ENCODE results near the gene RHOC. TPM values are rescaled to one million over a fixed set of nuclear protein-coding genes. Genes with fewer than 3 reads are reported as not detected.
A peak's percentile ranks its signal among the peaks of the same experiment; 100 is the strongest.

RHOC gene
- total and polyA plus RNA-seq, 4 experiments from 2014 or later: 6.1 to 26.4 (median 12.4) TPM

DNA sequence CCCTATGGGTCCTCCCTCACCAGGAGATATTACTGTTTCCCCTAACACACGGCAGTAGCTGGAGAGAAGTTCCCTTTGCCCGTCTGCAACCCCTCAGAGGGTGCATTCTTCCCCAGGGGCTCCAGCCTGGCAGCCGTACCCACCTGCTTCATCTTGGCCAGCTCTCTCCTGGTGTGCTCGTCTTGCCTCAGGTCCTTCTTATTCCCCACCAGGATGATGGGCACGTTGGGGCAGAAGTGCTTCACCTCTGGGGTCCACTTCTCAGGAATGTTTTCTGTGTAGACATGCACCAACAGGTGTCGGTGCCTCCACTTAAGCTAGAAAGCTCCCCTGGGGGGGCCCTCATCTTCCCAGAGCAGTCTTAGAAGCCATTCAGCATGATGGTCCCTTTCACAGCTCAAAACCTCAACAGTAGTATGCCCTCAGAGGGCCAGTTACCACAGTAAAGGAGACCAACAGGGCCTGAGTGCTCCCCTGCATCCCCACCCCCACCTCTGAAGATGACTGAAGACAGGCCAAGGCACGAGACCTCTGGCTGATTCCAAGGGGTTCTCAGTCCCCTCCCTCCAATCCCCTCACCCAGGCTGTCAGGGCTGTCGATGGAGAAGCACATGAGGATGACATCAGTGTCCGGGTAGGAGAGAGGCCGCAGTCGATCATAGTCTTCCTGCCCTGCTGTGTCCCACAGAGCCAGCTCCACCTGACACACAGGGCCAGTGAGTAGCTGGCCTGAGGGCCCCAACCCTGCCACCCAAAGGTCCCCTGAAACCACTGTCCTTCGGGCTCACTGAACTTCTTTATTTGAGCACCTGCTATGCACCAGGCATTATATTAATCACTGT is 4.3 kb downstream of the RHOC start:
- Histone ChIP-seq H3K27ac (ENCODE audit: low read depth, low read length) (no peak overlapping the region), H3K27me3 (ENCODE audit: insufficient read depth, low read length) (no peaks in the 10 kb centered on the region), H3K4me1 (ENCODE audit: insufficient read depth, low read length) (peaks cover 61% of the 10 kb centered on the region), H3K36me3 (ENCODE audit: insufficient read depth, low read length) (peaks cover 11% of the 10 kb centered on the region), H3K4me3 (ENCODE audit: low read length in 2 of 2) (no peak overlapping the region), H3K9me3 (ENCODE audit: control insufficient read depth in 1 of 2, low read length in 2 of 2) (no peaks in the 10 kb centered on the region)
- Mint-ChIP-seq H3K4me3 (no peak overlapping the region), H3K9me3 (no peaks in the 10 kb centered on the region), H3K36me3 (peaks cover 13 to 35% of the 10 kb centered on the region in 2 donors), H3K27ac (peak overlapping the region; percentile 52 to 92 (median 83)), H3K27me3 (no peaks in the 10 kb centered on the region), H3K4me1 (peaks cover 33 to 77% (median 59%) of the 10 kb centered on the region in 4 donors)
- ChIA-PET CTCF (ENCODE audit: partially characterized antibody) (interaction anchor here (1.6 to 4.6 kb wide), 2 partner anchors 14 to 311 kb away, joined by 6 to 54 read pairs; partner anchors contain the start of gene PPM1J), POLR2A (ENCODE audit: partially characterized antibody) (interaction anchor here (1.3 to 6.3 kb wide), 5 partner anchors 12 to 84 kb away, joined by 3 to 44 read pairs (median 23); partner anchors contain the start of genes CAPZA1, MOV10, PPM1J and ST7L)
- intact Hi-C loops (cut with micrococcal nuclease): no loop called here
- DNase-seq: no peak

GRCh38 chr1:112702067-112702395 is 4.9 kb downstream of the RHOC start:
- CTCF ChIA-PET (ENCODE audit: partially characterized antibody): interaction anchor here (1.6 to 4.6 kb wide), 2 partner anchors 15 to 311 kb away, joined by 6 to 54 read pairs; partner anchors contain the start of gene PPM1J
- H3K36me3 ChIP-seq (ENCODE audit: insufficient read depth, low read length): peaks cover 14% of the 10 kb centered on the region
- no peaks in the 10 kb centered on the region for H3K9me3 ChIP-seq (ENCODE audit: control insufficient read depth in 1 of 2, low read length in 2 of 2)
- Mint-ChIP-seq H3K36me3 (peaks cover 13 to 41% of the 10 kb centered on the region in 2 donors), H3K9me3 (no peaks in the 10 kb centered on the region), H3K27ac (peak overlapping the region; percentile 10 to 92 (median 83)), H3K27me3 (no peaks in the 10 kb centered on the region), H3K4me1 (peaks cover 33 to 74% (median 56%) of the 10 kb centered on the region in 4 donors), H3K4me3 (peak overlapping the region in 4 of 8 donors; percentile 7 to 27 (median 22))
- no peaks in the 10 kb centered on the region for H3K27me3 ChIP-seq (ENCODE audit: insufficient read depth, low read length)
- POLR2A ChIA-PET (ENCODE audit: partially characterized antibody): interaction anchor here (1.4 to 6.3 kb wide), 3 partner anchors 13 to 83 kb away, joined by 4 to 44 read pairs (median 31); partner anchors contain the start of genes CAPZA1, MOV10, PPM1J and ST7L
- H3K4me1 ChIP-seq (ENCODE audit: insufficient read depth, low read length): peaks cover 60% of the 10 kb centered on the region
- H3K27ac ChIP-seq (ENCODE audit: low read depth, low read length): no peak overlapping the region
- intact Hi-C loops (cut with micrococcal nuclease): no loop called here
- no peak for DNase-seq
- H3K4me3 ChIP-seq (ENCODE audit: low read length in 2 of 2): no peak overlapping the region

DNA sequence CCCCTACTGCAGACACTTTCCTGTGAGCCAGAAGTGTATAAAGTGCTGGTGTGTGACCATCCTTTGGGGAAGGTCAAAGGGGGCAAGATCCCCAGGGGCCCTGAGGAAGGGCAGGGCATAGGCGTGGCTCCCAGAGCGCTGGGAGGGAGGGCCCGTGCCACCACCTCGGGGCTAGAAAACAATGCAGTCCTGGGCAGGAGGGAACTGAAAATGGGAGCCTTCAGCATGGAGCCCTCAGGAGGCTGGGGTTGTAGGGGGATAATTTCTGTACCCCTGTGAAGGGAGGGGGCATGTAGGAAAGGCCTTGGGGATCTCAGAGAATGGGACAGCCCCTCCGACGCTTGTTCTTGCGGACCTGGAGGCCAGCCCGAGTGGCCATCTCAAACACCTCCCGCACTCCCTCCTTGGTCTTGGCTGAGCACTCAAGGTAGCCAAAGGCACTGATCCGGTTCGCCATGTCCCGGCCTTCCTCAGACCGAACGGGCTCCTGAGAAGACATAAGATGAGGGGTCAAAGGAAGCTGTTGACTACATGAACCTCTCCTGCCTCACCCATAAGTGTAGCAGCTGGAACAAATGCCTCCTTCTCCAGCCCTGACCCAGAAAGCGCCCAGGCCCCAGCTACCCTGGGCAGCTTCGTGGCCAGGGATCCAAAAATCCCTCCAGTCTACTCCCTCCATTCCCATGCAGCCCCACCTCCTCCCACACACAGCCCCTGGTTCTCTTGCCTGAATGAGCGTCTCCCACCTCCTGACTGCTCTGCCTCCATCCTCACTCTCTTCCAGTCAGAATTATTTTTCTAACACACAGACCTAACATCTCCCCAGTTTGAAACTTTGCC is 5.5 kb downstream of the RHOC start:
- peaks cover 20% of the 10 kb centered on the region for H3K36me3 ChIP-seq (ENCODE audit: insufficient read depth, low read length)
- intact Hi-C loops (cut with micrococcal nuclease): no loop called here
- H3K27ac ChIP-seq (ENCODE audit: low read depth, low read length): peak overlapping the region; percentile 40
- DNase-seq: no peak
- Mint-ChIP-seq H3K36me3 (peaks cover 13 to 45% of the 10 kb centered on the region in 2 donors), H3K27me3 (no peaks in the 10 kb centered on the region), H3K4me1 (peaks cover 33 to 74% (median 55%) of the 10 kb centered on the region in 4 donors), H3K27ac (peak overlapping the region; percentile 81 to 94 (median 84)), H3K9me3 (no peaks in the 10 kb centered on the region), H3K4me3 (peak overlapping the region in 4 of 8 donors; percentile 7 to 27 (median 22))
- H3K4me3 ChIP-seq (ENCODE audit: low read length in 2 of 2): no peak overlapping the region
- ChIA-PET POLR2A (ENCODE audit: partially characterized antibody) (interaction anchor here (1.2 to 6.3 kb wide), 4 partner anchors 13 to 83 kb away, joined by 4 to 44 read pairs (median 18); partner anchors contain the start of genes CAPZA1, MOV10, PPM1J and ST7L), CTCF (ENCODE audit: partially characterized antibody) (interaction anchor here (1.5 to 4.6 kb wide), 4 partner anchors 14 to 310 kb away, joined by 6 to 54 read pairs (median 6); partner anchors contain the start of gene PPM1J)
- no peaks in the 10 kb centered on the region for H3K27me3 ChIP-seq (ENCODE audit: insufficient read depth, low read length)
- H3K4me1 ChIP-seq (ENCODE audit: insufficient read depth, low read length): peaks cover 57% of the 10 kb centered on the region
- no peaks in the 10 kb centered on the region for H3K9me3 ChIP-seq (ENCODE audit: control insufficient read depth in 1 of 2, low read length in 2 of 2)

DNA sequence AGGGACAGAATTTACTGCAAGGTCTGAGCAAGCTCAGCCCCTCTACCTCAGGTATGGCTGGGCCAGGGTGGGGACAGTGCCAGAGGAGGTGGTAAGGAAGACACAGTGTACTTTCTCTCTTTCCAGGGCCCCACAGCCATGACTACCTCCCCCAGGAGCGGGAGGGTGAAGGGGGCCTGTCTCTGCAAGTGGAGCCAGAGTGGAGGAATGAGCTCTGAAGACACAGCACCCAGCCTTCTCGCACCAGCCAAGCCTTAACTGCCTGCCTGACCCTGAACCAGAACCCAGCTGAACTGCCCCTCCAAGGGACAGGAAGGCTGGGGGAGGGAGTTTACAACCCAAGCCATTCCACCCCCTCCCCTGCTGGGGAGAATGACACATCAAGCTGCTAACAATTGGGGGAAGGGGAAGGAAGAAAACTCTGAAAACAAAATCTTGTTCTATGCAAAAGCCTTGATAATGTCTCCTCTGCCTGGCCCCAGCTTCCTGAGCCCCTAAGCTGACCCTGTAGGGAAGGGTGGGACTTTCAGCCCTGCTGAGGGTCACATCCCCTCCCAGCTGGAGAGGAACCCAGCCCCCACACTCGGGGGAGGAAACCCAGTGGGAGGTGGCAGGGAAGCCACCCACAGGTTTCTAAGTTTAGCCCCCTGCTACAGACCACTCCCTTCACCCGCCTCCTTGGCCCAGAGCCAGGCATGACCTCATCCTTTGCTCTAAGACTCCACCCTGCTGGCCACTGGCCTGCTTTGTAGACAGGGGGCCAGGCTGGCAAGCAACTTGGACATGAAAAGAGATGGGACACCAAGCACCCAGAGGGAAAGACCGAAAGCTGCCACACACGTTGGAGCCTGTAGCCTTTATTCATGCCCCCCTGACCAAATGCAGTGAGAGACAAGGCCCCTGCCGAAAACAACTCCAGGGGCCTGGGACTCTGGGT is 6.4 kb downstream of the RHOC start:
- CTCF ChIA-PET (ENCODE audit: partially characterized antibody): interaction anchor here (1.5 to 1.8 kb wide), 2 partner anchors 15 to 199 kb away, joined by 6 to 7 read pairs; partner anchors contain the start of gene PPM1J
- H3K4me3 Mint-ChIP-seq: peak overlapping the region in 3 of 8 donors; percentile 29 to 39 (median 34)
- no peak overlapping the region for H3K4me3 ChIP-seq (ENCODE audit: low read length in 2 of 2)

DNA sequence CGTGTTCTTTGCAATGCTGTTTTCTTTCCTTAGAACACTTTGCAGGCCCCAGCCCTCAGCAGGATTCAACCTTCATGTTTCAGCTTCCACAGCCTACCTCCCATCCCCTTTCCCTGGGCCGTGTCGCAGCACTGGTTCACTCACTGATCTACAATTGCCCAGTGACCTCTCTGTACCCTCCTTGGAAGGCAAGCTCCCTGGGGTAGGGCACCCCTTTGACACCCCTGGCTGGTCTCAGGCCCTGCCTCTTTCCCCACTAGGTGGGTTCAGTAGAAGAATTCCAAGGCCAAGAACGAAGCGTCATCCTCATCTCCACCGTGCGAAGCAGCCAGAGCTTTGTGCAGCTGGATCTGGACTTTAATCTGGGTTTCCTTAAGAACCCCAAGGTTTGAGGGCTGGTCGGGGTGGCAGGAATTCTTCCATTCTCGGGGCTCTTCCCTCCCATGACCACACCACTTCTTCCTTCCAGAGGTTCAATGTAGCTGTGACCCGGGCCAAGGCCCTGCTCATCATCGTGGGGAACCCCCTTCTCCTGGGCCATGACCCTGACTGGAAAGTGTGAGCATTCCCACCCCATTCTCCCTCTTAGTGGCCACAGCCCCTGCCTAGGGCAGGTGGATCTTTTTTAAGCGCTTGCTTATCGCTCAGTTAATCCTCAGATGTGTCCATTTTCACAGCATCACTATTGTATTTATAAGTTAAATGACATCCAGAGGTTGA is 7.3 kb downstream of the RHOC start:
- Mint-ChIP-seq H3K27ac (peak overlapping the region; percentile 82 to 92 (median 84)), H3K27me3 (no peaks in the 10 kb centered on the region), H3K36me3 (peaks cover 13 to 60% of the 10 kb centered on the region in 2 donors), H3K9me3 (no peaks in the 10 kb centered on the region), H3K4me3 (no peak overlapping the region), H3K4me1 (peaks cover 19 to 56% (median 37%) of the 10 kb centered on the region in 4 donors)
- Histone ChIP-seq H3K9me3 (ENCODE audit: control insufficient read depth in 1 of 2, low read length in 2 of 2) (no peaks in the 10 kb centered on the region), H3K36me3 (ENCODE audit: insufficient read depth, low read length) (peaks cover 30% of the 10 kb centered on the region), H3K4me3 (ENCODE audit: low read length in 2 of 2) (no peak overlapping the region), H3K27ac (ENCODE audit: low read depth, low read length) (no peak overlapping the region), H3K27me3 (ENCODE audit: insufficient read depth, low read length) (no peaks in the 10 kb centered on the region), H3K4me1 (ENCODE audit: insufficient read depth, low read length) (peaks cover 39% of the 10 kb centered on the region)
- intact Hi-C loops (cut with micrococcal nuclease): loop anchor here (1.0 kb wide), 1 partner anchor 24 kb away; no protein-coding TSS in a partner anchor
- CTCF ChIA-PET (ENCODE audit: partially characterized antibody): interaction anchor here (1.2 to 1.8 kb wide), 4 partner anchors 9 to 198 kb away, joined by 4 to 7 read pairs (median 6); partner anchors contain the start of gene PPM1J
- POLR2A ChIA-PET (ENCODE audit: partially characterized antibody): interaction anchor here (1.2 to 6.3 kb wide), 3 partner anchors 15 to 81 kb away, joined by 5 to 44 read pairs (median 5); partner anchors contain the start of genes CAPZA1, MOV10, PPM1J and ST7L
- no peak for DNase-seq

More for the DNA sequence above, 6.4 kb downstream of the RHOC start:
- Histone ChIP-seq H3K4me1 (ENCODE audit: insufficient read depth, low read length) (peaks cover 49% of the 10 kb centered on the region), H3K27ac (ENCODE audit: low read depth, low read length) (peak overlapping the region; percentile 40), H3K27me3 (ENCODE audit: insufficient read depth, low read length) (no peaks in the 10 kb centered on the region), H3K9me3 (ENCODE audit: control insufficient read depth in 1 of 2, low read length in 2 of 2) (no peaks in the 10 kb centered on the region), H3K36me3 (ENCODE audit: insufficient read depth, low read length) (peaks cover 24% of the 10 kb centered on the region)
- POLR2A ChIA-PET (ENCODE audit: partially characterized antibody): interaction anchor here (0.7 to 6.3 kb wide), 3 partner anchors 14 to 82 kb away, joined by 3 to 44 read pairs (median 5); partner anchors contain the start of genes CAPZA1, PPM1J and ST7L
- Mint-ChIP-seq H3K27me3 (no peaks in the 10 kb centered on the region), H3K36me3 (peaks cover 13 to 52% of the 10 kb centered on the region in 2 donors), H3K27ac (peak overlapping the region; percentile 82 to 94 (median 84)), H3K4me1 (peaks cover 29 to 65% (median 47%) of the 10 kb centered on the region in 4 donors), H3K9me3 (no peaks in the 10 kb centered on the region)
- DNase-seq: peak; percentile 44 to 80 (median 45)
- intact Hi-C loops (cut with micrococcal nuclease): loop anchor here (1.0 kb wide), 1 partner anchor 25 kb away; no protein-coding TSS in a partner anchor

Measured in CD4-positive, alpha-beta memory T cell (primary cell).